ENCODE results near the gene MYO3B. TPM values are rescaled to one million over a fixed set of nuclear protein-coding genes. Genes with fewer than 3 reads are reported as not detected.

MYO3B gene
- total and polyA plus RNA-seq, 2 donors (not counting 3 experiments of a cell fraction or from before 2014, with no cell fraction given), result 0.03 TPM; not detected in 1

GRCh38 chr2:170643346-170643745 lies 465.4 kb downstream of the MYO3B start:
- DNase-seq (ENCODE audit: low read depth, low spot score), result no peak
- TF ChIP-seq FOS (IDR thresholded peaks at IDR 0.05; ENCODE audit: borderline replicate concordance, insufficient read depth, low read length) (no peak), GATA2 (IDR thresholded peaks at IDR 0.05; ENCODE audit: insufficient read depth, insufficient read length, low read depth, low read length) (no peak), MAX (IDR thresholded peaks at IDR 0.05; ENCODE audit: insufficient read depth, insufficient read length) (no peak), POLR2A (IDR thresholded peaks at IDR 0.05; ENCODE audit: low read depth, low read length) (no peak)
- Histone ChIP-seq H3K4me2 (ENCODE audit: insufficient read depth, low read length) (no peak overlapping the region), H2AFZ (ENCODE audit: low read depth, low read length) (no peak overlapping the region), H3K36me3 (ENCODE audit: control insufficient read depth in 2 of 2, extremely low read depth in 1 of 2, insufficient read depth in 2 of 2, low read length in 2 of 2) (no peaks in the 10 kb centered on the region), H3K79me2 (ENCODE audit: control insufficient read depth, insufficient read depth, low read length) (no peaks in the 10 kb centered on the region), H3K27me3 (ENCODE audit: control insufficient read depth in 2 of 2, insufficient read depth in 2 of 2, low read length in 2 of 2) (no peaks in the 10 kb centered on the region), H3K27ac (ENCODE audit: insufficient read depth, low read depth, low read length) (no peak overlapping the region), H3K4me1 (ENCODE audit: control insufficient read depth, extremely low read depth, insufficient read depth, low read length) (no peaks in the 10 kb centered on the region), H4K20me1 (replicated peaks; ENCODE audit: control insufficient read depth, extremely low read depth, insufficient read depth, low read length) (no peaks in the 10 kb centered on the region), H3K9ac (replicated peaks; ENCODE audit: extremely low read depth, insufficient read depth, low read length) (no peak overlapping the region), H3K9me1 (replicated peaks; ENCODE audit: control insufficient read depth, extremely low read depth, insufficient read depth, low read length) (no peaks in the 10 kb centered on the region), H3K4me3 (replicated peaks in 1 of 3; ENCODE audit: insufficient read depth in 1 of 3, low read depth in 1 of 3, low read length in 3 of 3) (no peak overlapping the region), H3K9me3 (replicated peaks; ENCODE audit: control insufficient read depth, insufficient read depth, low read length) (no peaks in the 10 kb centered on the region)
- ChIA-PET POLR2A (no interaction called here), CTCF (interaction anchor here (0.7 kb wide), 1 partner anchor 60 kb away, joined by 3 read pairs; no protein-coding TSS in a partner anchor)
- FAIRE-seq, result no peak
- BruUV-seq (replicated peaks), result no TSS peak
- dilution Hi-C loops (cut with MboI; ENCODE audit: extremely low pct_ligation_motif_present, low sequenced_read_pairs), result no loop called here
- intact Hi-C loops (cut with micrococcal nuclease), result no loop called here

DNA sequence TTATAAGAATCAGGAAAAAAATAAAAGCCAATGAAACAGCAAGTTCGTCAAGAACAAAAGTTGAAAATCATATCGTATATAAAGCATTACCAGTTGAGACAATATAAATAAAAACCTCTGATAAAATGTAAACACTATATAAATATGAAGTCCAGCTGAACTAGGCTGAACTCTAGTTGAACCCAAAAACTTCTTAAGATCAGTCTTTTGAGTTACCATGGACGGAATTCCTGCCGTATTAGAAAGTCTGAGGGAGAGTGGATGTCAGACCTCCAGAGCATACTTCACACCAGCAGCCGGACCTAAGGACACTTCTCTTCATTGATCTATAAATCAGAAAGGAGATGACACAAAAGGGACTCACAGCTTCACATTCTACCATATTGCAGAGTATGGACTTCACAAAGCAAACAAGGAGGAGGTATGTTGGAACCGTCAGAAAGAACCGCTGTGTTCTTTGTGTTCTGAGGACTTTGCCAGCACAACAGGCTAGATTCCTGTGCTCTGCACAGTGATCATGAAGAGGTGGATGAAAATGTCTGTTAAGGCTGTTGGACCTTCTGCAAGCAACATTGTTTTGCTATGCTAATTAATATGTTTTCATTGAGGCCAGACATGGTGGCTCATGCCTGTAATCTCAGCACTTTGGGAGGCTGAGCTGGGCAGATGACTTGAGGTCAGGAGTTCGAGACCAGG lies 469.9 kb downstream of the MYO3B start:
- intact Hi-C loops (cut with micrococcal nuclease), result no loop called here

More for the DNA sequence above, 469.9 kb downstream of the MYO3B start:
- H3K4me3 ChIP-seq (replicated peaks in 1 of 3; ENCODE audit: insufficient read depth in 1 of 3, low read depth in 1 of 3, low read length in 3 of 3), result no peak overlapping the region
- H3K79me2 ChIP-seq (ENCODE audit: control insufficient read depth, insufficient read depth, low read length), result no peaks in the 10 kb centered on the region
- H3K4me2 ChIP-seq (ENCODE audit: insufficient read depth, low read length), result no peak overlapping the region
- no peaks in the 10 kb centered on the region for H3K9me3 ChIP-seq (replicated peaks; ENCODE audit: control insufficient read depth, insufficient read depth, low read length)
- H3K27ac ChIP-seq (ENCODE audit: insufficient read depth, low read depth, low read length), result no peak overlapping the region
- TF ChIP-seq POLR2AphosphoS5 (IDR thresholded peaks at IDR 0.05; ENCODE audit: insufficient read depth, low read depth, low read length), result no peak
- TF ChIP-seq MAX (IDR thresholded peaks at IDR 0.05; ENCODE audit: insufficient read depth, insufficient read length), result no peak
- no peak for TF ChIP-seq FOS (IDR thresholded peaks at IDR 0.05; ENCODE audit: borderline replicate concordance, insufficient read depth, low read length)
- TF ChIP-seq POLR2A (IDR thresholded peaks at IDR 0.05; ENCODE audit: low read depth, low read length), result no peak
- no peak for TF ChIP-seq MYC (IDR thresholded peaks at IDR 0.05; ENCODE audit: low read depth, low read length)
- no peak for TF ChIP-seq EZH2 (IDR thresholded peaks at IDR 0.05; ENCODE audit: borderline replicate concordance, low read depth, low read length, severe bottlenecking)
- TF ChIP-seq JUN (IDR thresholded peaks at IDR 0.05; ENCODE audit: borderline replicate concordance, insufficient read depth, insufficient read length, low read depth), result no peak
- no peak for TF ChIP-seq GATA2 (IDR thresholded peaks at IDR 0.05; ENCODE audit: insufficient read depth, insufficient read length, low read depth, low read length)
- no peak for TF ChIP-seq CTCF (IDR thresholded peaks at IDR 0.05; ENCODE audit: extremely low read depth in 1 of 2, insufficient read depth in 1 of 2, low read depth in 1 of 2, low read length in 2 of 2)
- dilution Hi-C loops (cut with MboI; ENCODE audit: extremely low pct_ligation_motif_present, low sequenced_read_pairs), result no loop called here
- CTCF ChIA-PET, result interaction anchor here (1.4 kb wide), 1 partner anchor 9 kb away, joined by 4 read pairs; no protein-coding TSS in a partner anchor
- POLR2A ChIA-PET, result no interaction called here
- BruUV-seq (replicated peaks), result no TSS peak
- H2AFZ ChIP-seq (ENCODE audit: low read depth, low read length), result no peak overlapping the region
- no peaks in the 10 kb centered on the region for H4K20me1 ChIP-seq (replicated peaks; ENCODE audit: control insufficient read depth, extremely low read depth, insufficient read depth, low read length)
- H3K9me1 ChIP-seq (replicated peaks; ENCODE audit: control insufficient read depth, extremely low read depth, insufficient read depth, low read length), result no peaks in the 10 kb centered on the region
- FAIRE-seq (no peak), DNase-seq (ENCODE audit: low read depth, low spot score) (no peak)
- no peaks in the 10 kb centered on the region for H3K4me1 ChIP-seq (ENCODE audit: control insufficient read depth, extremely low read depth, insufficient read depth, low read length)
- H3K9ac ChIP-seq (replicated peaks; ENCODE audit: extremely low read depth, insufficient read depth, low read length), result no peak overlapping the region
- no peaks in the 10 kb centered on the region for H3K27me3 ChIP-seq (ENCODE audit: control insufficient read depth in 2 of 2, insufficient read depth in 2 of 2, low read length in 2 of 2)
- no peaks in the 10 kb centered on the region for H3K36me3 ChIP-seq (ENCODE audit: control insufficient read depth in 2 of 2, extremely low read depth in 1 of 2, insufficient read depth in 2 of 2, low read length in 2 of 2)
